IMR-90 (cell line): ENCODE measurements around the gene TMEM121B. TPM values are rescaled to one million over a fixed set of nuclear protein-coding genes. Genes with fewer than 3 reads are reported as not detected.

Experiments
- ATAC-seq: fragments of 200-7000 bp; cut with Tn5 transposase; 2 replicates; pipeline ENCODE4 v1.9.1; 2020; ENCODE audit warnings: low read depth, mild to moderate bottlenecking, moderate library complexity
- BruUV-seq: library from RNA; stranded (reverse); fragments of 400-500 nt; replicated peaks from 2 replicates; lab custom pipeline; 2021; lab: Mats Ljungman, UMichigan
- CTCF ChIA-PET: fragments of 300-600 bp; formaldehyde crosslinking; extraction: SDS; loops from one replicate; lab custom pipeline; 2021; ENCODE audit warnings: antibody characterized with exemption; lab: Yijun Ruan, JAX
- POLR2A ChIA-PET: fragments of 300-600 bp; sonication (Branson Sonifier 250); formaldehyde crosslinking; loops from one replicate; lab custom pipeline; 2022; ENCODE audit warnings: antibody characterized with exemption; ENCODE audit not compliant: unreplicated experiment; lab: Charles Lee
- DNase-seq: peaks from one replicate; pipeline ENCODE4 v3.0.0; 2013
- H2AFZ ChIP-seq: replicated peaks from 2 replicates; pipeline ENCODE3; 2013; ENCODE audit warnings: low read length, mild to moderate bottlenecking; ENCODE audit not compliant: poor library complexity
- H2AK5ac ChIP-seq: 2 replicates; pipeline ENCODE4 v1.6.1; 2013; ENCODE audit warnings: low read depth, low read length, inconsistent platforms
- H2AK9ac ChIP-seq: replicated peaks from 2 replicates; pipeline ENCODE3; 2013; ENCODE audit warnings: mild to moderate bottlenecking, low read depth, low read length, moderate library complexity; ENCODE audit not compliant: poor library complexity
- H2BK120ac ChIP-seq: 2 replicates; pipeline ENCODE4 v1.6.1; 2013; ENCODE audit warnings: low read depth, low read length, inconsistent platforms
- H2BK15ac ChIP-seq: 3 replicates; pipeline ENCODE4 v1.6.1; 2013; ENCODE audit warnings: low read depth, low read length, inconsistent platforms
- H2BK20ac ChIP-seq: 2 replicates; pipeline ENCODE4 v1.6.1; 2013; ENCODE audit warnings: low read depth, mild to moderate bottlenecking, inconsistent platforms, low read length, moderate library complexity
- H2BK5ac ChIP-seq: 2 replicates; pipeline ENCODE4 v1.6.1; 2013; ENCODE audit warnings: mild to moderate bottlenecking, low read depth, low read length, inconsistent platforms; ENCODE audit not compliant: poor library complexity, severe bottlenecking
- H3K14ac ChIP-seq: replicated peaks from 2 replicates; pipeline ENCODE4 v1.6.1; 2013; ENCODE audit warnings: low read depth, low read length, inconsistent platforms
- H3K18ac ChIP-seq: 2 replicates; pipeline ENCODE4 v1.6.1; 2013; ENCODE audit warnings: low read depth, low read length, control low read depth
- H3K23ac ChIP-seq: 2 replicates; pipeline ENCODE4 v1.6.1; 2013; ENCODE audit warnings: low read depth, low read length, inconsistent platforms
- H3K27ac ChIP-seq: 2 replicates; pipeline ENCODE4 v1.5.1; 2013; ENCODE audit warnings: mild to moderate bottlenecking, control low read depth, low read length; ENCODE audit not compliant: insufficient read depth
- H3K27me3 ChIP-seq: 2 replicates; pipeline ENCODE4 v1.6.1; 2013; ENCODE audit warnings: low read length; ENCODE audit not compliant: control insufficient read depth, insufficient read depth
- H3K36me3 ChIP-seq: 2 replicates; pipeline ENCODE4 v1.6.1; 2013; ENCODE audit warnings: low read length, mixed read lengths; ENCODE audit not compliant: control insufficient read depth, insufficient read depth
- H3K4ac ChIP-seq: 2 replicates; pipeline ENCODE4 v1.6.1; 2013; ENCODE audit warnings: low read depth, low read length, inconsistent platforms
- H3K4me1 ChIP-seq: 2 replicates; pipeline ENCODE4 v1.6.1; 2013; ENCODE audit warnings: low read length, mixed read lengths; ENCODE audit not compliant: control insufficient read depth, insufficient read depth
- H3K4me2 ChIP-seq: 2 replicates; pipeline ENCODE4 v1.6.1; 2013; ENCODE audit warnings: low read depth, mild to moderate bottlenecking, control low read depth, low read length, moderate library complexity
- H3K4me3 ChIP-seq: 2 replicates; pipeline ENCODE4 v1.5.1; 2013; ENCODE audit warnings: low read depth, mild to moderate bottlenecking, control low read depth, low read length, moderate library complexity; ENCODE audit not compliant: insufficient read depth
- H3K56ac ChIP-seq: 2 replicates; pipeline ENCODE4 v1.6.1; 2013; ENCODE audit warnings: low read length, inconsistent platforms; ENCODE audit not compliant: insufficient read depth; ENCODE audit errors: extremely low read depth
- H3K79me1 ChIP-seq, 2 experiments: 2 replicates each; pipeline ENCODE4 v1.6.1; 2013; ENCODE audit warnings: low read length in 2 of 2, inconsistent platforms in 1 of 2, low read depth in 1 of 2
- H3K9ac ChIP-seq: 2 replicates; pipeline ENCODE4 v1.6.1; 2013; ENCODE audit warnings: low read depth, low read length, control low read depth
- H3K9me1 ChIP-seq: 2 replicates; pipeline ENCODE4 v1.6.1; 2013; ENCODE audit warnings: low read length, inconsistent platforms; ENCODE audit not compliant: insufficient read depth
- H3K9me3 ChIP-seq: 2 replicates; pipeline ENCODE4 v1.6.1; 2013; ENCODE audit warnings: low read length; ENCODE audit not compliant: control insufficient read depth, insufficient read depth
- H4K20me1 ChIP-seq: 2 replicates; pipeline ENCODE4 v1.6.1; 2013; ENCODE audit warnings: low read length, inconsistent platforms; ENCODE audit not compliant: insufficient read depth
- H4K5ac ChIP-seq: 2 replicates; pipeline ENCODE4 v1.6.1; 2013; ENCODE audit warnings: mild to moderate bottlenecking, low read depth, low read length, control low read depth
- H4K8ac ChIP-seq, 2 experiments: 2 replicates each; pipeline ENCODE4 v1.6.1; 2013; ENCODE audit warnings: low read depth in 2 of 2, low read length in 2 of 2, control low read depth in 1 of 2, inconsistent platforms in 1 of 2
- H4K91ac ChIP-seq: 2 replicates; pipeline ENCODE4 v1.6.1; 2013; ENCODE audit warnings: low read depth, low read length, inconsistent platforms; ENCODE audit not compliant: insufficient read depth
- BHLHE40 ChIP-seq: fragments of 150-350 bp; IDR thresholded peaks from 2 replicates; pipeline ENCODE4 v1.6.1; 2016; ENCODE audit warnings: mild to moderate bottlenecking, low read depth, low read length
- CEBPB ChIP-seq: IDR thresholded peaks from 2 replicates; pipeline ENCODE4 v1.6.1; 2012; ENCODE audit warnings: low read depth, low read length, improper control_type of control experiment
- CHD1 ChIP-seq: IDR thresholded peaks from 2 replicates; pipeline ENCODE4 v1.6.1; 2012; ENCODE audit warnings: low read depth, low read length, improper control_type of control experiment
- FOS ChIP-seq: fragments of 150-350 bp; IDR thresholded peaks from 2 replicates; pipeline ENCODE4 v1.6.1; 2016; ENCODE audit warnings: low read depth, low read length
- MAFK ChIP-seq: IDR thresholded peaks from 2 replicates; pipeline ENCODE4 v1.6.1; 2012; ENCODE audit warnings: low read depth, low read length, improper control_type of control experiment
- MAZ ChIP-seq: IDR thresholded peaks from 2 replicates; pipeline ENCODE4 v1.6.1; 2012; ENCODE audit warnings: low read depth, mild to moderate bottlenecking, low read length, improper control_type of control experiment, moderate library complexity, borderline replicate concordance
- MXI1 ChIP-seq: IDR thresholded peaks from 2 replicates; pipeline ENCODE4 v1.6.1; 2012; ENCODE audit warnings: low read depth, mild to moderate bottlenecking, low read length, moderate library complexity, borderline replicate concordance
- NFE2L2 ChIP-seq: fragments of 150-350 bp; IDR thresholded peaks from 2 replicates; pipeline ENCODE4 v1.6.1; 2016; ENCODE audit warnings: low read depth, mild to moderate bottlenecking, low read length
- POLR2A ChIP-seq: IDR thresholded peaks from 2 replicates; pipeline ENCODE4 v1.6.1; 2012; ENCODE audit warnings: mild to moderate bottlenecking, low read depth, low read length
- RAD21 ChIP-seq: IDR thresholded peaks from 2 replicates; pipeline ENCODE4 v1.6.1; 2012; ENCODE audit warnings: low read length, improper control_type of control experiment
- RCOR1 ChIP-seq: IDR thresholded peaks from 2 replicates; pipeline ENCODE4 v1.6.1; 2012; ENCODE audit warnings: mild to moderate bottlenecking, low read length, improper control_type of control experiment; ENCODE audit not compliant: insufficient replicate concordance
- RFX5 ChIP-seq: IDR thresholded peaks from 2 replicates; pipeline ENCODE4 v1.8.0; 2012; ENCODE audit warnings: low read depth, mild to moderate bottlenecking, low read length, moderate library complexity
- SMC3 ChIP-seq: fragments of 150-350 bp; IDR thresholded peaks from 2 replicates; pipeline ENCODE4 v1.6.1; 2016; ENCODE audit warnings: low read depth, mild to moderate bottlenecking, antibody characterized with exemption, low read length, moderate library complexity
- WGBS, 2 experiments: methylation state at CpG; one replicate each; pipeline versions ENCODE4 v1.1.5 to v1.1.7; 2013; ENCODE audit warnings: missing lambda C conversion rate in 2 of 2; ENCODE audit not compliant: insufficient read length in 1 of 2; ENCODE audit errors: extremely low coverage in 2 of 2; 5-methylcytosine and 5-hydroxymethylcytosine counted together
- dilution Hi-C: fragments of 300-500 bp; cut with HindIII; formaldehyde crosslinking; loops from one replicate; pipeline ENCODE4 v1.14.3; 2018; ENCODE audit warnings: low sequenced_read_pairs; ENCODE audit not compliant: unreplicated experiment
- in situ Hi-C: fragments of 300-500 bp; cut with MboI; formaldehyde crosslinking; loops from 3 replicates; pipeline ENCODE4 v1.14.3; 2019; ENCODE audit warnings: low sequenced_read_pairs, inconsistent platforms, mixed read lengths
- intact Hi-C: fragments of 100-400 bp; cut with micrococcal nuclease; formaldehyde crosslinking; loops from 2 replicates; pipeline ENCODE4 v1.10.0; 2022
- polyA plus RNA-seq, 3 experiments: library from polyadenylated mRNA; depleted of rRNA; stranded (reverse); fragments of >200 nt; gene quantifications; 2 replicates each; pipeline ENCODE4 v1.2.3, GENCODE V29; 2012; ENCODE audit warnings: low replicate concordance in 1 of 3
- total RNA-seq: library from RNA; depleted of rRNA; stranded (reverse); fragments of >200 nt; gene quantifications from 2 replicates; pipeline ENCODE4 v1.2.3, GENCODE V29; 2012
- TF ChIP-seq, protein P1 (sequence below): fragments of 150-350 bp; IDR thresholded peaks from 2 replicates; pipeline ENCODE4 v1.6.1; 2016; ENCODE audit warnings: low read depth, mild to moderate bottlenecking, low read length, moderate library complexity, borderline replicate concordance
- TF ChIP-seq, protein P2 (sequence below): fragments of 150-350 bp; IDR thresholded peaks from 2 replicates; pipeline ENCODE4 v1.6.1; 2017; ENCODE audit warnings: mild to moderate bottlenecking, antibody characterized with exemption, low read length, low read depth
- TF ChIP-seq, protein P3 (sequence below): conservative IDR thresholded peaks from 2 replicates; pipeline ENCODE4 v1.5.1; 2012; ENCODE audit warnings: mild to moderate bottlenecking, low read depth, low read length, improper control_type of control experiment

Gene TMEM121B
- total and polyA plus RNA-seq, 2 of the 4 experiments (the other 2 are of a cell fraction): under 0.01 to 0.29 TPM

DNA sequence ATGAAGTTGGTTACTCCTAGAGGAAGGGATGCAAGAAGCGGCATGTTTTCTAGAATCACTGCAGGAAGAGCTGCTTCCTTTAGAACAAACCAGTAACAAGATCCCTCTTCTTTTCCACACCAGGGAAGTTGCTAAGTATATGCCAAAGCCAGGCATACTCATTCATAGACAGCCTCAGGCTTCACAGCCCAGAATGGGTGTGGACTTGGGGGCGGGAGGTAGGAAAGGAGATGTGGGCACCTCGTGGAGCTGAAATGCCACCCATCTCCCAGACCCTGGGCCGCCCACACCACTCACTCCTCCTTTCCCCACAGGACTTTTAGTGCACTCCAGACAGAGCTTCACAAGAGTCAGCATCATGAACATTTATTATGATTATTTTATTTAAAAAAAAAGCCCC, 16.0 kb upstream of the TMEM121B start:
- Histone ChIP-seq H3K27ac (no peak overlapping the region), H2BK20ac (no peak overlapping the region), H3K4me2 (no peak overlapping the region), H3K4me1 (no peaks in the 10 kb centered on the region), H3K9ac (no peak overlapping the region), H3K23ac (no peak overlapping the region), H3K14ac (no peak overlapping the region), H3K18ac (no peak overlapping the region), H3K27me3 (no peaks in the 10 kb centered on the region), H4K20me1 (no peaks in the 10 kb centered on the region; the same call in 1 of the 2 replicates), H2BK15ac (no peak overlapping the region), H4K91ac (no peak overlapping the region), H2AK5ac (no peak overlapping the region), H4K5ac (no peak overlapping the region), H2BK5ac (no peak overlapping the region), H3K36me3 (peaks cover 24% of the 10 kb centered on the region), H3K79me1 (no peaks in the 10 kb centered on the region), H3K56ac (no peak overlapping the region), H3K9me1 (no peaks in the 10 kb centered on the region), H4K8ac (no peak overlapping the region), H3K4me3 (no peak overlapping the region), H3K4ac (no peak overlapping the region), H3K9me3 (no peaks in the 10 kb centered on the region), H2AK9ac (no peak overlapping the region), H2BK120ac (no peak overlapping the region), H2AFZ (no peak overlapping the region)
- POLR2A ChIA-PET: no interaction called here
- TF ChIP-seq CHD1 (no peak), MXI1 (no peak), MAZ (no peak), SMC3 (no peak), NFE2L2 (no peak), RFX5 (no peak), FOS (no peak), POLR2A (no peak), CEBPB (no peak), MAFK (no peak), RCOR1 (no peak), RAD21 (no peak), BHLHE40 (no peak)
- TF ChIP-seq, protein P1, sequence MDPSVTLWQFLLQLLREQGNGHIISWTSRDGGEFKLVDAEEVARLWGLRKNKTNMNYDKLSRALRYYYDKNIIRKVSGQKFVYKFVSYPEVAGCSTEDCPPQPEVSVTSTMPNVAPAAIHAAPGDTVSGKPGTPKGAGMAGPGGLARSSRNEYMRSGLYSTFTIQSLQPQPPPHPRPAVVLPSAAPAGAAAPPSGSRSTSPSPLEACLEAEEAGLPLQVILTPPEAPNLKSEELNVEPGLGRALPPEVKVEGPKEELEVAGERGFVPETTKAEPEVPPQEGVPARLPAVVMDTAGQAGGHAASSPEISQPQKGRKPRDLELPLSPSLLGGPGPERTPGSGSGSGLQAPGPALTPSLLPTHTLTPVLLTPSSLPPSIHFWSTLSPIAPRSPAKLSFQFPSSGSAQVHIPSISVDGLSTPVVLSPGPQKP: no peak
- TF ChIP-seq, protein P2, sequence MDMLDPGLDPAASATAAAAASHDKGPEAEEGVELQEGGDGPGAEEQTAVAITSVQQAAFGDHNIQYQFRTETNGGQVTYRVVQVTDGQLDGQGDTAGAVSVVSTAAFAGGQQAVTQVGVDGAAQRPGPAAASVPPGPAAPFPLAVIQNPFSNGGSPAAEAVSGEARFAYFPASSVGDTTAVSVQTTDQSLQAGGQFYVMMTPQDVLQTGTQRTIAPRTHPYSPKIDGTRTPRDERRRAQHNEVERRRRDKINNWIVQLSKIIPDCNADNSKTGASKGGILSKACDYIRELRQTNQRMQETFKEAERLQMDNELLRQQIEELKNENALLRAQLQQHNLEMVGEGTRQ: no peak
- TF ChIP-seq, protein P3, sequence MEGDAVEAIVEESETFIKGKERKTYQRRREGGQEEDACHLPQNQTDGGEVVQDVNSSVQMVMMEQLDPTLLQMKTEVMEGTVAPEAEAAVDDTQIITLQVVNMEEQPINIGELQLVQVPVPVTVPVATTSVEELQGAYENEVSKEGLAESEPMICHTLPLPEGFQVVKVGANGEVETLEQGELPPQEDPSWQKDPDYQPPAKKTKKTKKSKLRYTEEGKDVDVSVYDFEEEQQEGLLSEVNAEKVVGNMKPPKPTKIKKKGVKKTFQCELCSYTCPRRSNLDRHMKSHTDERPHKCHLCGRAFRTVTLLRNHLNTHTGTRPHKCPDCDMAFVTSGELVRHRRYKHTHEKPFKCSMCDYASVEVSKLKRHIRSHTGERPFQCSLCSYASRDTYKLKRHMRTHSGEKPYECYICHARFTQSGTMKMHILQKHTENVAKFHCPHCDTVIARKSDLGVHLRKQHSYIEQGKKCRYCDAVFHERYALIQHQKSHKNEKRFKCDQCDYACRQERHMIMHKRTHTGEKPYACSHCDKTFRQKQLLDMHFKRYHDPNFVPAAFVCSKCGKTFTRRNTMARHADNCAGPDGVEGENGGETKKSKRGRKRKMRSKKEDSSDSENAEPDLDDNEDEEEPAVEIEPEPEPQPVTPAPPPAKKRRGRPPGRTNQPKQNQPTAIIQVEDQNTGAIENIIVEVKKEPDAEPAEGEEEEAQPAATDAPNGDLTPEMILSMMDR: no peak
- intact Hi-C loops (no loop called here), dilution Hi-C loops (no loop called here), in situ Hi-C loops (no loop called here)
- DNase-seq: no peak
- no peak for ATAC-seq
- BruUV-seq: no TSS peak
- no CpG with 5 or more reads among the region's 4 CpGs for whole genome bisulfite sequencing, 2 experiments
- CTCF ChIA-PET: no interaction called here
